Prostate gland (tissue), 2 donors: ENCODE measurements around the gene IL17D.

ENCODE experiments used
- CTCF ChIP-seq, 4 experiments: fragments of 200-600 bp in 2 of 4; fragments of 450-650 bp in 2 of 4; sonication (generic) in 2 of 4; IDR thresholded peaks; 1 replicate in 3 of 4; 2 replicates in 1 of 4; pipeline ENCODE4 v1.5.1; 2016 to 2019; ENCODE audit warnings: antibody characterized with exemption in 4 of 4, mild to moderate bottlenecking in 2 of 4, moderate library complexity in 2 of 4
- POLR2A ChIP-seq: fragments of 450-650 bp; IDR thresholded peaks from one replicate; pipeline ENCODE4 v1.6.1; 2016; ENCODE audit warnings: antibody characterized with exemption, mild to moderate bottlenecking
- POLR2AphosphoS5 ChIP-seq: sonication (generic); formaldehyde crosslinking; IDR thresholded peaks from one replicate; pipeline ENCODE4 v1.6.1; 2017; ENCODE audit warnings: antibody characterized with exemption

GRCh38 chr13:20704459-20705069 is 1.1 kb downstream of the IL17D start:
- TF ChIP-seq POLR2A (no peak), CTCF (IDR thresholded peaks at IDR 0.05) (no peak), POLR2AphosphoS5 (no peak)
